C4-2B (cell line): ENCODE results near the gene MORN1.

Source experiments
- ZFX ChIP-seq: fragments of 450-650 bp; IDR thresholded peaks from 2 replicates; pipeline ENCODE4 v1.6.1; 2017
- TF ChIP-seq, protein P1 (sequence below): fragments of 450-650 bp; conservative IDR thresholded peaks from 2 replicates; pipeline ENCODE4 v1.5.1; 2017; ENCODE audit warnings: mild to moderate bottlenecking

DNA sequence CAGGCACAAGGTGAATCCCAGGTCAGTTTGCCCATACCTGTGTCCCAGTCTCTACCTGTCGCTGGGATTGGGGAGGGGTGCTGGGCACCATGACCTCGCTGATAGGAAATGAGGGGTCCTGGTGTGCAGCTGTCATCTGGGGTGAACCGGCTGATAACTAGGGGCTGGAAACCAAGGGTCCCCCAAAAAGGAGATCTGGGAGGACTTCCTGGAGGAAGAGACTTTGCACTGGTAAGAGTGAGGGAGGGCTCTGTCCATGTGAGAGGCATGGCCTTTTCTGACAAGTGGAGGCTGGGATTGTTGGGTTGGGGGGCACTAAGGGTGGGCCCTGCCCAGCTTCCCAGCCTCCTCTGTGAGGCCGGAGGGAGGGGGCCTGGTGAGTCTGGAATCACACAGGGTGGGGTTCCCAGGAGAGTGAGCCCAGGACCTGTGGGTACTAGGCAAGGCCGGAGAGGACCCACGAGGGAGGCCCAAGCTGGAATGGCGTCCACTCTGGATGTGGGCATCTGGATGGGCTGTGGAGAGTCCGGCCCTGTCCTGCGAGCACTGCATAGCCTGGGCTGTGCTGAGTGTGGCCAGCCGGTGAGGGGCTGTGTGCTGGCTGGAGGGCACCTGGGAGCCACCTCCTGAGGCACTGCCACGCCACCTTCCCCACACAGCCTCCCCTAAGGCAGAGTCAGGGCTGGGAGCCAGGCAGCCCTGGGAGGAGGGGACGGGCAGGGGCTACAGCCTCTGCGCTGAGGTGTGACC, 25.9 kb upstream of the MORN1 start:
- TF ChIP-seq, protein P1, sequence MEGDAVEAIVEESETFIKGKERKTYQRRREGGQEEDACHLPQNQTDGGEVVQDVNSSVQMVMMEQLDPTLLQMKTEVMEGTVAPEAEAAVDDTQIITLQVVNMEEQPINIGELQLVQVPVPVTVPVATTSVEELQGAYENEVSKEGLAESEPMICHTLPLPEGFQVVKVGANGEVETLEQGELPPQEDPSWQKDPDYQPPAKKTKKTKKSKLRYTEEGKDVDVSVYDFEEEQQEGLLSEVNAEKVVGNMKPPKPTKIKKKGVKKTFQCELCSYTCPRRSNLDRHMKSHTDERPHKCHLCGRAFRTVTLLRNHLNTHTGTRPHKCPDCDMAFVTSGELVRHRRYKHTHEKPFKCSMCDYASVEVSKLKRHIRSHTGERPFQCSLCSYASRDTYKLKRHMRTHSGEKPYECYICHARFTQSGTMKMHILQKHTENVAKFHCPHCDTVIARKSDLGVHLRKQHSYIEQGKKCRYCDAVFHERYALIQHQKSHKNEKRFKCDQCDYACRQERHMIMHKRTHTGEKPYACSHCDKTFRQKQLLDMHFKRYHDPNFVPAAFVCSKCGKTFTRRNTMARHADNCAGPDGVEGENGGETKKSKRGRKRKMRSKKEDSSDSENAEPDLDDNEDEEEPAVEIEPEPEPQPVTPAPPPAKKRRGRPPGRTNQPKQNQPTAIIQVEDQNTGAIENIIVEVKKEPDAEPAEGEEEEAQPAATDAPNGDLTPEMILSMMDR: no peak
- TF ChIP-seq ZFX: no peak
